HCT116 (cell line): Measurements from ENCODE around the gene UNC80. TPM values are rescaled to one million over a fixed set of nuclear protein-coding genes. Genes with fewer than 3 reads are reported as not detected.

Experiments used
- ATAC-seq: fragments of 200-7000 bp; cut with Tn5 transposase; 2 replicates; pipeline ENCODE4 v1.9.1; 2020; ENCODE audit warnings: mild to moderate bottlenecking, moderate library complexity
- BruUV-seq: library from RNA; stranded (reverse); fragments of 400-500 nt; replicated peaks from 2 replicates; lab custom pipeline; 2021; lab: Mats Ljungman, UMichigan
- CTCF ChIA-PET: fragments of 300-600 bp; sonication (Branson Sonifier 250); formaldehyde crosslinking; loops from one replicate; lab custom pipeline; 2021; ENCODE audit warnings: antibody characterized with exemption; lab: Charles Lee
- POLR2A ChIA-PET: fragments of 300-600, 350-600 bp; sonication (Branson Sonifier 250); formaldehyde crosslinking; loops from one replicate; lab custom pipeline; 2021; ENCODE audit warnings: antibody characterized with exemption; lab: Charles Lee
- RAD21 ChIA-PET, 2 experiments: fragments of 300-600 bp; sonication (Branson Sonifier 250); formaldehyde crosslinking; loops; one replicate each; lab custom pipeline; 2023; ENCODE audit warnings: low total read pairs in 2 of 2; ENCODE audit not compliant: uncharacterized antibody in 2 of 2, unreplicated experiment in 2 of 2, low non-redundant PET in 1 of 2; lab: Charles Lee
- DNase-seq: peaks from one replicate; pipeline ENCODE4 v3.0.0-alpha.2; 2010; ENCODE audit warnings: low read depth, low spot score
- H2AFZ ChIP-seq: fragments of 200-600 bp; shearing (Covaris generic), sonication (generic); 2 replicates; pipeline ENCODE4 v1.6.1; 2017; ENCODE audit warnings: low read depth, mixed run types, mixed read lengths, antibody characterized with exemption, low read length; ENCODE audit not compliant: poor library complexity, severe bottlenecking
- H3K27ac ChIP-seq: 2 replicates; pipeline ENCODE4 v1.5.1; 2012; ENCODE audit warnings: low read depth, low read length
- H3K27me3 ChIP-seq: fragments of 200-600 bp; sonication (generic); 2 replicates; pipeline ENCODE4 v1.6.1; 2016; ENCODE audit warnings: mixed run types, low read length, mixed read lengths; ENCODE audit not compliant: insufficient read depth
- H3K36me3 ChIP-seq, 2 experiments: fragments of 200-500 bp in 1 of 2; fragments of 200-600 bp in 1 of 2; sonication (Bioruptor generic) in 1 of 2; sonication (generic) in 1 of 2; 2 replicates each; pipeline versions ENCODE4 v1.5.1 to v1.6.1; 2014 to 2016; ENCODE audit warnings: low read length in 2 of 2, inconsistent platforms in 1 of 2, mixed read lengths in 1 of 2, mixed run types in 1 of 2; ENCODE audit not compliant: insufficient read depth in 2 of 2, control insufficient read depth in 1 of 2
- H3K4me1 ChIP-seq, 2 experiments: fragments of 200-600 bp in 1 of 2; sonication (generic) in 1 of 2; 2 replicates each; pipeline versions ENCODE4 v1.5.1 to v1.6.1; 2012 to 2017; ENCODE audit warnings: low read length in 2 of 2, inconsistent platforms in 1 of 2, mild to moderate bottlenecking in 1 of 2, mixed read lengths in 1 of 2, mixed run types in 1 of 2, moderate library complexity in 1 of 2; ENCODE audit not compliant: insufficient read depth in 2 of 2, control insufficient read depth in 1 of 2
- H3K4me2 ChIP-seq: fragments of 200-600 bp; sonication (generic); 2 replicates; pipeline ENCODE4 v1.6.1; 2017; ENCODE audit warnings: mixed run types, low read length, mixed read lengths
- H3K4me3 ChIP-seq, 2 experiments: fragments of 200-600 bp in 1 of 2; sonication (generic) in 1 of 2; replicated peaks in 1 of 2; 2 replicates each; pipeline ENCODE4 v1.5.1; 2011 to 2016; ENCODE audit warnings: low read length in 2 of 2, control low read depth in 1 of 2, low read depth in 1 of 2, mild to moderate bottlenecking in 1 of 2, mixed read lengths in 1 of 2, mixed run types in 1 of 2
- H3K79me2 ChIP-seq: fragments of 200-600 bp; sonication (generic); 2 replicates; pipeline ENCODE4 v1.6.1; 2017; ENCODE audit warnings: mild to moderate bottlenecking, mixed run types, low read length, moderate library complexity, mixed read lengths; ENCODE audit not compliant: insufficient read depth
- H3K9ac ChIP-seq: fragments of 200-600 bp; sonication (generic); 2 replicates; pipeline ENCODE4 v1.6.1; 2016; ENCODE audit warnings: low read length, mixed read lengths
- H3K9me2 ChIP-seq: fragments of 200-600 bp; sonication (generic), shearing (Covaris generic); 2 replicates; pipeline ENCODE4 v1.6.1; 2017; ENCODE audit warnings: mixed run types, mild to moderate bottlenecking, moderate library complexity; ENCODE audit not compliant: insufficient read depth
- H3K9me3 ChIP-seq, 2 experiments: fragments of 200-500 bp in 1 of 2; fragments of 200-600 bp in 1 of 2; sonication (Bioruptor generic) in 1 of 2; sonication (generic) in 1 of 2; 2 replicates each; pipeline ENCODE4 v1.6.1; 2014 to 2017; ENCODE audit warnings: low read length in 2 of 2, mixed read lengths in 2 of 2, inconsistent platforms in 1 of 2, low read depth in 1 of 2, mild to moderate bottlenecking in 1 of 2, mixed run types in 1 of 2, moderate library complexity in 1 of 2; ENCODE audit not compliant: control insufficient read depth in 1 of 2, insufficient read depth in 1 of 2
- H4K20me1 ChIP-seq: fragments of 200-600 bp; sonication (generic), shearing (Covaris generic); 2 replicates; pipeline ENCODE4 v1.6.1; 2017; ENCODE audit warnings: mixed run types, mild to moderate bottlenecking, moderate library complexity; ENCODE audit not compliant: insufficient read depth
- ATF3 ChIP-seq: IDR thresholded peaks from 2 replicates; pipeline ENCODE4 v1.6.1; 2012
- CBX3 ChIP-seq: IDR thresholded peaks from 2 replicates; pipeline ENCODE4 v1.6.1; 2012; ENCODE audit warnings: low read depth
- CEBPB ChIP-seq: IDR thresholded peaks from 2 replicates; pipeline ENCODE4 v1.6.1; 2012; ENCODE audit warnings: low read depth
- CTCF ChIP-seq, 3 experiments: fragments of 200-600 bp in 1 of 3; sonication (generic) in 1 of 3; IDR thresholded peaks in 2 of 3; conservative IDR thresholded peaks in 1 of 3; 2 replicates each; pipeline ENCODE4 v1.5.1; 2012 to 2017; ENCODE audit warnings: low read depth in 2 of 3, low read length in 2 of 3, antibody characterized with exemption in 1 of 3, borderline replicate concordance in 1 of 3, control low read depth in 1 of 3, mild to moderate bottlenecking in 1 of 3, mixed read lengths in 1 of 3, mixed run types in 1 of 3, moderate library complexity in 1 of 3; ENCODE audit not compliant: insufficient read depth in 1 of 3
- EGR1 ChIP-seq: IDR thresholded peaks from 2 replicates; pipeline ENCODE4 v1.6.1; 2012; ENCODE audit warnings: low read depth
- ELF1 ChIP-seq: IDR thresholded peaks from 2 replicates; pipeline ENCODE4 v1.6.1; 2012; ENCODE audit warnings: low read depth, borderline replicate concordance
- EZH2 ChIP-seq: fragments of 200-600 bp; sonication (generic); IDR thresholded peaks from 2 replicates; pipeline ENCODE4 v1.6.1; 2017; ENCODE audit warnings: antibody characterized with exemption, mixed run types
- FOSL1 ChIP-seq: IDR thresholded peaks from 2 replicates; pipeline ENCODE4 v1.6.1; 2012; ENCODE audit warnings: low read depth
- POLR2A ChIP-seq: IDR thresholded peaks from 2 replicates; pipeline ENCODE4 v1.7.0; 2011; ENCODE audit warnings: borderline replicate concordance; ENCODE audit not compliant: insufficient read depth, insufficient read length; ENCODE audit errors: extremely low read depth
- RAD21 ChIP-seq: IDR thresholded peaks from 2 replicates; pipeline ENCODE4 v1.6.1; 2012; ENCODE audit warnings: low read depth, mild to moderate bottlenecking
- SIN3A ChIP-seq: IDR thresholded peaks from 2 replicates; pipeline ENCODE4 v1.6.1; 2012; ENCODE audit warnings: low read depth
- SP1 ChIP-seq: IDR thresholded peaks from 2 replicates; pipeline ENCODE4 v1.6.1; 2012; ENCODE audit warnings: low read depth
- TCF7L2 ChIP-seq: IDR thresholded peaks from 2 replicates; pipeline ENCODE4 v1.7.0; 2011; ENCODE audit warnings: borderline replicate concordance, inconsistent platforms; ENCODE audit not compliant: insufficient read depth, insufficient read length; ENCODE audit errors: extremely low read depth
- YY1 ChIP-seq: IDR thresholded peaks from 2 replicates; pipeline ENCODE4 v1.6.1; 2011; ENCODE audit warnings: low read length, low read depth, moderate library complexity, mild to moderate bottlenecking; ENCODE audit not compliant: insufficient replicate concordance; ENCODE audit errors: extremely low read depth
- ZBTB33 ChIP-seq: IDR thresholded peaks from 2 replicates; pipeline ENCODE4 v1.6.1; 2011; ENCODE audit warnings: mild to moderate bottlenecking, low read length, moderate library complexity; ENCODE audit not compliant: insufficient replicate concordance; ENCODE audit errors: extremely low read depth
- intact Hi-C: fragments of 100-400 bp; cut with micrococcal nuclease; formaldehyde crosslinking; loops from 2 replicates; pipeline ENCODE4 v1.10.0; 2022
- total RNA-seq: library from RNA; stranded (reverse); gene quantifications from one replicate; pipeline ENCODE4 v1.2.1, GENCODE V29; 2021; ENCODE audit not compliant: unreplicated experiment
- TF ChIP-seq, protein P1 (sequence below): IDR thresholded peaks from 2 replicates; pipeline ENCODE4 v1.6.1; 2012; ENCODE audit warnings: low read depth

Gene UNC80
- total RNA-seq, 1 experiment from 2014 or later, result not detected

- TF ChIP-seq, protein P1, sequence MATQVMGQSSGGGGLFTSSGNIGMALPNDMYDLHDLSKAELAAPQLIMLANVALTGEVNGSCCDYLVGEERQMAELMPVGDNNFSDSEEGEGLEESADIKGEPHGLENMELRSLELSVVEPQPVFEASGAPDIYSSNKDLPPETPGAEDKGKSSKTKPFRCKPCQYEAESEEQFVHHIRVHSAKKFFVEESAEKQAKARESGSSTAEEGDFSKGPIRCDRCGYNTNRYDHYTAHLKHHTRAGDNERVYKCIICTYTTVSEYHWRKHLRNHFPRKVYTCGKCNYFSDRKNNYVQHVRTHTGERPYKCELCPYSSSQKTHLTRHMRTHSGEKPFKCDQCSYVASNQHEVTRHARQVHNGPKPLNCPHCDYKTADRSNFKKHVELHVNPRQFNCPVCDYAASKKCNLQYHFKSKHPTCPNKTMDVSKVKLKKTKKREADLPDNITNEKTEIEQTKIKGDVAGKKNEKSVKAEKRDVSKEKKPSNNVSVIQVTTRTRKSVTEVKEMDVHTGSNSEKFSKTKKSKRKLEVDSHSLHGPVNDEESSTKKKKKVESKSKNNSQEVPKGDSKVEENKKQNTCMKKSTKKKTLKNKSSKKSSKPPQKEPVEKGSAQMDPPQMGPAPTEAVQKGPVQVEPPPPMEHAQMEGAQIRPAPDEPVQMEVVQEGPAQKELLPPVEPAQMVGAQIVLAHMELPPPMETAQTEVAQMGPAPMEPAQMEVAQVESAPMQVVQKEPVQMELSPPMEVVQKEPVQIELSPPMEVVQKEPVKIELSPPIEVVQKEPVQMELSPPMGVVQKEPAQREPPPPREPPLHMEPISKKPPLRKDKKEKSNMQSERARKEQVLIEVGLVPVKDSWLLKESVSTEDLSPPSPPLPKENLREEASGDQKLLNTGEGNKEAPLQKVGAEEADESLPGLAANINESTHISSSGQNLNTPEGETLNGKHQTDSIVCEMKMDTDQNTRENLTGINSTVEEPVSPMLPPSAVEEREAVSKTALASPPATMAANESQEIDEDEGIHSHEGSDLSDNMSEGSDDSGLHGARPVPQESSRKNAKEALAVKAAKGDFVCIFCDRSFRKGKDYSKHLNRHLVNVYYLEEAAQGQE, result no peak
Observed at GRCh38 chr2:209790066-209790728, 18.6 kb downstream of the UNC80 start (continued).

DNA sequence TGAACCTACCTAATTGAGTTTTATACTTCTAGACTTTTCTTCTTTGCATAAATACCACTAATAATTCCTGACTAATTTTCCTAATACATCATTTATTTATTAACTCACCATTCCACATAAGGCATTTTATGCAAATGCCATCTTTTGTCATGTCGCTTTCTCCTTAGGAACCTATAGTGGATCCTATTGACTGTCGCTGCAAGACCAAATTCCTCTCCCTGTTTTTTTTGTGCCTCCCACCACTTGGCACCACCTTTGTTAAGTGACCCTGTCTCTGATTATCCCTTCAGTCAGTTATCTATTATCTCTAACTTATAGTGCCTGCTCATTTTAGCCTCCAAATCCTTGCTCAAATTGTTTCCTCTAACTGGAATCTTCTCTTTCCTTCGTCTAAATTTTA lies 19.5 kb downstream of the UNC80 start:
- Histone ChIP-seq H4K20me1 (no peaks in the 10 kb centered on the region), H3K9me2 (no peaks in the 10 kb centered on the region), H3K4me1 (no peaks in the 10 kb centered on the region), H3K27ac (no peak overlapping the region), H3K79me2 (no peaks in the 10 kb centered on the region), H3K9ac (no peak overlapping the region), H3K36me3 (no peaks in the 10 kb centered on the region), H3K4me2 (no peak overlapping the region), H3K27me3 (no peaks in the 10 kb centered on the region), H3K4me3 (no peak overlapping the region), H2AFZ (no peak overlapping the region), H3K9me3 (no peaks in the 10 kb centered on the region)
- CTCF ChIA-PET, result no interaction called here
- DNase-seq, result no peak
- POLR2A ChIA-PET, result no interaction called here
- ATAC-seq, result no peak
- no TSS peak for BruUV-seq
- intact Hi-C loops, result no loop called here
- RAD21 ChIA-PET, result no interaction called here
- TF ChIP-seq ZBTB33, result no peak
- TF ChIP-seq EGR1, result no peak
- TF ChIP-seq YY1, result no peak
- TF ChIP-seq CEBPB, result no peak
- TF ChIP-seq FOSL1, result no peak
- no peak for TF ChIP-seq CBX3
- no peak for TF ChIP-seq EZH2
- TF ChIP-seq SP1, result no peak
- TF ChIP-seq SIN3A, result no peak
- no peak for TF ChIP-seq ATF3
- no peak for TF ChIP-seq CTCF (IDR thresholded peaks at IDR 0.05 in 2 of 3, conservative IDR thresholded peaks at IDR 0.05 in 1 of 3; ENCODE audit: borderline replicate concordance in 1 of 3, insufficient read depth in 1 of 3, low read depth in 2 of 3, low read length in 2 of 3)
- no peak for TF ChIP-seq TCF7L2
- no peak for TF ChIP-seq ELF1
- TF ChIP-seq RAD21, result no peak
- TF ChIP-seq POLR2A, result no peak
